Panc1 (cell line): Measurements from ENCODE around the gene PARS2. TPM values are rescaled to one million over a fixed set of nuclear protein-coding genes. Genes with fewer than 3 reads are reported as not detected.

Source experiments
- ATAC-seq: fragments of 200-7000 bp; cut with Tn5 transposase; 2 replicates; pipeline ENCODE4 v1.9.1; 2020; ENCODE audit warnings: mild to moderate bottlenecking, moderate library complexity
- BruUV-seq: library from RNA; stranded (reverse); fragments of 400-500 nt; replicated peaks from 2 replicates; lab custom pipeline; 2021; lab: Mats Ljungman, UMichigan
- CTCF ChIA-PET: fragments of 300-600 bp; sonication (Branson Sonifier 250); formaldehyde crosslinking; loops from one replicate; lab custom pipeline; 2022; ENCODE audit warnings: antibody characterized with exemption; lab: Charles Lee
- POLR2A ChIA-PET: fragments of 300-600 bp; sonication (Branson Sonifier 250); formaldehyde crosslinking; loops from one replicate; lab custom pipeline; 2022; ENCODE audit warnings: antibody characterized with exemption; lab: Charles Lee
- DNase-seq: peaks from one replicate; pipeline ENCODE4 v3.0.0-alpha.2; 2010; ENCODE audit warnings: low read depth, low spot score
- H3K27ac ChIP-seq: 2 replicates; pipeline ENCODE4 v1.5.1; 2011; ENCODE audit warnings: mild to moderate bottlenecking, low read length, inconsistent platforms
- H3K27me3 ChIP-seq: fragments of 200-500 bp; sonication (Bioruptor generic); 2 replicates; pipeline ENCODE4 v1.6.0; 2014; ENCODE audit warnings: low read length, inconsistent platforms; ENCODE audit not compliant: control insufficient read depth, insufficient read depth
- H3K36me3 ChIP-seq: fragments of 200-500 bp; sonication (Bioruptor generic); 2 replicates; pipeline ENCODE4 v1.5.1; 2014; ENCODE audit warnings: inconsistent platforms, mild to moderate bottlenecking, low read length, moderate library complexity; ENCODE audit not compliant: control insufficient read depth, insufficient read depth
- H3K4me1 ChIP-seq: 2 replicates; pipeline ENCODE4 v1.5.1; 2011; ENCODE audit warnings: inconsistent platforms, mild to moderate bottlenecking, low read length, moderate library complexity; ENCODE audit not compliant: control insufficient read depth, insufficient read depth
- H3K4me3 ChIP-seq, 2 experiments: 2 replicates each; pipeline ENCODE4 v1.5.1; 2011 to 2012; ENCODE audit warnings: low read depth in 2 of 2, low read length in 2 of 2, mild to moderate bottlenecking in 2 of 2, inconsistent platforms in 1 of 2, moderate library complexity in 1 of 2
- H3K9me3 ChIP-seq: fragments of 200-500 bp; sonication (Bioruptor generic); 2 replicates; pipeline ENCODE4 v1.5.1; 2014; ENCODE audit warnings: low read depth, mild to moderate bottlenecking, inconsistent platforms, low read length, moderate library complexity; ENCODE audit not compliant: control insufficient read depth, insufficient read depth
- POLR2AphosphoS5 ChIP-seq: IDR thresholded peaks from 2 replicates; pipeline ENCODE4 v1.6.1; 2012; ENCODE audit warnings: mild to moderate bottlenecking, low read depth, low read length, moderate library complexity
- SIN3A ChIP-seq: IDR thresholded peaks from 2 replicates; pipeline ENCODE4 v1.6.1; 2012; ENCODE audit warnings: low read depth, mild to moderate bottlenecking, low read length, moderate library complexity, borderline replicate concordance; ENCODE audit not compliant: insufficient read depth
- TCF7L2 ChIP-seq: IDR thresholded peaks from 2 replicates; pipeline ENCODE4 v1.6.1; 2011; ENCODE audit warnings: mild to moderate bottlenecking, low read depth, low read length, inconsistent platforms
- in situ Hi-C: cut with HindIII; loops from 2 replicates; pipeline ENCODE4 v1.10.0; 2016; ENCODE audit warnings: low sequenced_read_pairs, low pct_unique_long_range_greater_than_20kb
- intact Hi-C: fragments of 100-400 bp; cut with micrococcal nuclease; formaldehyde crosslinking; loops from one replicate; pipeline ENCODE4 v1.10.0; 2022; ENCODE audit not compliant: unreplicated experiment
- total RNA-seq: library from RNA; stranded (reverse); gene quantifications from one replicate; pipeline ENCODE4 v1.2.1, GENCODE V29; 2021; ENCODE audit not compliant: unreplicated experiment
- TF ChIP-seq, protein P1 (sequence below): fragments of 450-650 bp; IDR thresholded peaks from 2 replicates; pipeline ENCODE4 v1.5.1; 2017; ENCODE audit warnings: mild to moderate bottlenecking
- TF ChIP-seq, protein P2 (sequence below), 2 experiments: IDR thresholded peaks; 2 replicates each; pipeline ENCODE4 v1.6.1; 2011 to 2012; ENCODE audit warnings: low read depth in 2 of 2, control low read depth in 1 of 2, low read length in 1 of 2, mild to moderate bottlenecking in 1 of 2, moderate library complexity in 1 of 2; ENCODE audit not compliant: insufficient read depth in 1 of 2

PARS2 gene
- total RNA-seq, 1 experiment from 2014 or later: 4.4 TPM

DNA sequence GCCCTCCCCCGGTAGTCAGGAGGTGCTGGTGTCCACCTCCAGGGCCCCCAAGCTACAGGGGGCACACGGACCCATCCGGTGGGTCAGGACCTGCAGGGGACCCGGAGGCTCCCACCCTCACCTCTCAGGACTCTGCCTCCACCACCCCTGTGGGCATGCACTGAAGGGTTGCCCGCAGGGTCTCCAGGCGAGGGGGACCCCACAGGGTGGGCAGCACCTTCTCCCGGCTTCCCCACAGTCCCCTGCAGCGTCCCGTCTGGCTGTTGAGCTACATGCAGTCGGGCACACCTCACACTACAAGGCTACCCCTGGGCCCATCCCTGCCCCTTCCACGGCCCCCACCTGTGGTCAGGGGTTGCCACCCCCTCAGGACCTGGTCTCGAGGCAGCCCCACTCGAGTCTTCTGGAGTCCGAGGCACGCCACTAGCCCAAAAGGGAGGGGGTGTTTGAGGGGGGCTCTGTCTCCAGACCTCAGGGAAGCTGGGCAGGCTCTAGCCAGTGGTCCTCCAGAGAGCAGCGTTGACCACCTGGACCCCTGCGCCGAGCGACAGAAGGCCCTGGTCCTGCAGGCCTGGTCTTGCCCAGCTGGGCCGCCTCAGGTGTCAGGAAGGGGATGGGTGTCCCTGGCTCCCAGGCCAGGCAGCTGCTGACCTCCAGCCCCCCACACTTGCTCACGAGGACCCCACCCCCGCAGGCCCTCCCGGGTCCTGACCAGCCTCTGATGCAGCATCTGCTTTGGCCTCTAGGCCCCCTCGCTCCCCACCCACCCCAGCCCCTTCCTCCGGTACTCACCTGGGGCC lies 9.6 kb downstream of the PARS2 start:
- CTCF ChIA-PET: no interaction called here
- BruUV-seq: no TSS peak
- in situ Hi-C loops: no loop called here

DNA sequence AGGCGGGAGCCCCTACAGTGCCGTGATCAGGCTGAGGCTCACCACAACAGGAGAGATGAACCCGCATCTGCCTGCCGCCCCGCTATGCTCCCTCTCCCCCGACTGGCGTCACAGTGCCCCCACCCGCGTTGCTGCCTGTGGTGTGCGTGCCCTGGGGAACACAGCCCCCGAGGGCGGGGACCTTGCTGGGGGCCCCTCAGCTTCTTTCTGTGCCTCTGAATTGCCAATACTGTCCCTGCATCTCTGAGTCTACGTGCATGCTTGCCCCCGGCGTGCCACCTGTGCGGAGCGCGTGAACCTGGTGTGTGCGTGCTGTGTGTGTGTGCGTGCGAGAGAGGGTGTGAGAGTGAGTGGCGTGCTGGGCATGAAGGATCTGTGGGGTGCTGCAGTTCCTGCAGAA lies 10.3 kb downstream of the PARS2 start:
- DNase-seq: no peak
- ChIA-PET CTCF (no interaction called here), POLR2A (no interaction called here)
- Histone ChIP-seq H3K27ac (no peak overlapping the region), H3K36me3 (no peaks in the 10 kb centered on the region), H3K9me3 (no peaks in the 10 kb centered on the region), H3K4me3 (no peak overlapping the region), H3K4me1 (no peaks in the 10 kb centered on the region), H3K27me3 (no peaks in the 10 kb centered on the region)
- no peak for TF ChIP-seq POLR2AphosphoS5
- no peak for TF ChIP-seq SIN3A
- TF ChIP-seq, protein P1, sequence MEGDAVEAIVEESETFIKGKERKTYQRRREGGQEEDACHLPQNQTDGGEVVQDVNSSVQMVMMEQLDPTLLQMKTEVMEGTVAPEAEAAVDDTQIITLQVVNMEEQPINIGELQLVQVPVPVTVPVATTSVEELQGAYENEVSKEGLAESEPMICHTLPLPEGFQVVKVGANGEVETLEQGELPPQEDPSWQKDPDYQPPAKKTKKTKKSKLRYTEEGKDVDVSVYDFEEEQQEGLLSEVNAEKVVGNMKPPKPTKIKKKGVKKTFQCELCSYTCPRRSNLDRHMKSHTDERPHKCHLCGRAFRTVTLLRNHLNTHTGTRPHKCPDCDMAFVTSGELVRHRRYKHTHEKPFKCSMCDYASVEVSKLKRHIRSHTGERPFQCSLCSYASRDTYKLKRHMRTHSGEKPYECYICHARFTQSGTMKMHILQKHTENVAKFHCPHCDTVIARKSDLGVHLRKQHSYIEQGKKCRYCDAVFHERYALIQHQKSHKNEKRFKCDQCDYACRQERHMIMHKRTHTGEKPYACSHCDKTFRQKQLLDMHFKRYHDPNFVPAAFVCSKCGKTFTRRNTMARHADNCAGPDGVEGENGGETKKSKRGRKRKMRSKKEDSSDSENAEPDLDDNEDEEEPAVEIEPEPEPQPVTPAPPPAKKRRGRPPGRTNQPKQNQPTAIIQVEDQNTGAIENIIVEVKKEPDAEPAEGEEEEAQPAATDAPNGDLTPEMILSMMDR: no peak
- no peak for TF ChIP-seq TCF7L2
- TF ChIP-seq, protein P2, sequence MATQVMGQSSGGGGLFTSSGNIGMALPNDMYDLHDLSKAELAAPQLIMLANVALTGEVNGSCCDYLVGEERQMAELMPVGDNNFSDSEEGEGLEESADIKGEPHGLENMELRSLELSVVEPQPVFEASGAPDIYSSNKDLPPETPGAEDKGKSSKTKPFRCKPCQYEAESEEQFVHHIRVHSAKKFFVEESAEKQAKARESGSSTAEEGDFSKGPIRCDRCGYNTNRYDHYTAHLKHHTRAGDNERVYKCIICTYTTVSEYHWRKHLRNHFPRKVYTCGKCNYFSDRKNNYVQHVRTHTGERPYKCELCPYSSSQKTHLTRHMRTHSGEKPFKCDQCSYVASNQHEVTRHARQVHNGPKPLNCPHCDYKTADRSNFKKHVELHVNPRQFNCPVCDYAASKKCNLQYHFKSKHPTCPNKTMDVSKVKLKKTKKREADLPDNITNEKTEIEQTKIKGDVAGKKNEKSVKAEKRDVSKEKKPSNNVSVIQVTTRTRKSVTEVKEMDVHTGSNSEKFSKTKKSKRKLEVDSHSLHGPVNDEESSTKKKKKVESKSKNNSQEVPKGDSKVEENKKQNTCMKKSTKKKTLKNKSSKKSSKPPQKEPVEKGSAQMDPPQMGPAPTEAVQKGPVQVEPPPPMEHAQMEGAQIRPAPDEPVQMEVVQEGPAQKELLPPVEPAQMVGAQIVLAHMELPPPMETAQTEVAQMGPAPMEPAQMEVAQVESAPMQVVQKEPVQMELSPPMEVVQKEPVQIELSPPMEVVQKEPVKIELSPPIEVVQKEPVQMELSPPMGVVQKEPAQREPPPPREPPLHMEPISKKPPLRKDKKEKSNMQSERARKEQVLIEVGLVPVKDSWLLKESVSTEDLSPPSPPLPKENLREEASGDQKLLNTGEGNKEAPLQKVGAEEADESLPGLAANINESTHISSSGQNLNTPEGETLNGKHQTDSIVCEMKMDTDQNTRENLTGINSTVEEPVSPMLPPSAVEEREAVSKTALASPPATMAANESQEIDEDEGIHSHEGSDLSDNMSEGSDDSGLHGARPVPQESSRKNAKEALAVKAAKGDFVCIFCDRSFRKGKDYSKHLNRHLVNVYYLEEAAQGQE (IDR thresholded peaks at IDR 0.05; ENCODE audit: insufficient read depth in 1 of 2, low read depth in 2 of 2, low read length in 1 of 2): no peak
- in situ Hi-C loops: no loop called here
- ATAC-seq: no peak
- intact Hi-C loops: no loop called here
- no TSS peak for BruUV-seq

More for the DNA sequence above, 9.6 kb downstream of the PARS2 start:
- Histone ChIP-seq H3K9me3 (no peaks in the 10 kb centered on the region), H3K4me1 (no peaks in the 10 kb centered on the region), H3K27ac (no peak overlapping the region), H3K36me3 (no peaks in the 10 kb centered on the region), H3K27me3 (no peaks in the 10 kb centered on the region), H3K4me3 (no peak overlapping the region)
- TF ChIP-seq, protein P2 (IDR thresholded peaks at IDR 0.05; ENCODE audit: insufficient read depth in 1 of 2, low read depth in 2 of 2, low read length in 1 of 2): no peak
- no peak for TF ChIP-seq POLR2AphosphoS5
- TF ChIP-seq, protein P1: no peak
- DNase-seq (no peak), ATAC-seq (no peak; the same call in 1 of the 2 replicates)
- intact Hi-C loops: no loop called here
- POLR2A ChIA-PET: no interaction called here
